WTC11 (cell line): ENCODE data around the gene C20orf144.

Source experiments
- AFF4 ChIP-seq: sonication (generic); formaldehyde crosslinking; IDR thresholded peaks from 2 replicates; pipeline ENCODE4 v1.8.1; 2023; ENCODE audit warnings: mild to moderate bottlenecking, missing genetic modification reagents, borderline replicate concordance
- ATF2 ChIP-seq: sonication (generic); formaldehyde crosslinking; IDR thresholded peaks from 2 replicates; pipeline ENCODE4 v1.8.1; 2022; ENCODE audit warnings: low read depth, missing genetic modification reagents, borderline replicate concordance
- E2F4 ChIP-seq: sonication (generic); formaldehyde crosslinking; IDR thresholded peaks from 2 replicates; pipeline ENCODE4 v1.8.1; 2022; ENCODE audit warnings: low read depth, mild to moderate bottlenecking, moderate library complexity, missing genetic modification reagents, borderline replicate concordance
- FOXK1 ChIP-seq: sonication (generic); formaldehyde crosslinking; IDR thresholded peaks from 2 replicates; pipeline ENCODE4 v1.8.0; 2022; ENCODE audit warnings: mild to moderate bottlenecking, moderate library complexity, missing genetic modification reagents
- FOXP1 ChIP-seq: sonication (generic); formaldehyde crosslinking; IDR thresholded peaks from 2 replicates; pipeline ENCODE4 v1.8.0; 2022; ENCODE audit warnings: missing genetic modification reagents, mild to moderate bottlenecking, moderate library complexity, borderline replicate concordance
- JAZF1 ChIP-seq: fragments of 250-450 bp; sonication (Bioruptor Pico); IDR thresholded peaks from 2 replicates; pipeline ENCODE4 v1.9.0; 2021; ENCODE audit warnings: moderate library complexity, mild to moderate bottlenecking, inconsistent platforms
- TEAD4 ChIP-seq: sonication (generic); formaldehyde crosslinking; IDR thresholded peaks from 2 replicates; pipeline ENCODE4 v1.8.0; 2022; ENCODE audit warnings: mild to moderate bottlenecking, missing genetic modification reagents
- ZBTB21 ChIP-seq: sonication (generic); formaldehyde crosslinking; IDR thresholded peaks from 2 replicates; pipeline ENCODE4 v1.8.1; 2023; ENCODE audit warnings: mild to moderate bottlenecking, missing genetic modification reagents, borderline replicate concordance
- ZNF138 ChIP-seq: sonication (generic); formaldehyde crosslinking; conservative IDR thresholded peaks from 2 replicates; pipeline ENCODE4 v1.8.1; 2022; ENCODE audit warnings: mild to moderate bottlenecking, moderate library complexity, missing genetic modification reagents
- TF ChIP-seq, protein P1 (sequence below): sonication (generic); formaldehyde crosslinking; IDR thresholded peaks from 2 replicates; pipeline ENCODE4 v1.8.0; 2022; ENCODE audit warnings: mild to moderate bottlenecking, missing genetic modification reagents
- TF ChIP-seq, protein P2 (sequence below): fragments of 200-600 bp; IDR thresholded peaks from 2 replicates; pipeline ENCODE4 v1.8.0; 2022; ENCODE audit warnings: antibody characterized with exemption

DNA sequence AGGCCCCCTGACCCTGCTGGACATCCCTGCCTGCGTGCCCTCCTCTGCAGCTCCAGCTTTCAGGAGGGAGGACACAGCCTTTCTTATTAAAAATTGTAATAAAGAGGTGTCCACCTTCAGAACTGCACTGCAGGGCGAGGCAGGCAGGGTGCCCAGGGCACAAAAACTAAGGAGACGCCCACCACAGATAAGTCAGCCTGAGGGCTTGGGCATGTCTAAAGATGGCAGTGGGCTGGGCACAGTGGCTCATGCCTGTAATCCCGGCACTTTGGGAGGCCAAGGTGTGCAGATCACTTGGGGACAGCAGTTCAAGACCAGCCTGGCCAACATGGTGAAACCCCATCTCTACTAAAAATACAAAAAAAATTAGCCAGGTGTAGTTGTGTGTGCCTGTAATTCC lies 7.0 kb upstream of the C20orf144 start:
- TF ChIP-seq, protein P1, sequence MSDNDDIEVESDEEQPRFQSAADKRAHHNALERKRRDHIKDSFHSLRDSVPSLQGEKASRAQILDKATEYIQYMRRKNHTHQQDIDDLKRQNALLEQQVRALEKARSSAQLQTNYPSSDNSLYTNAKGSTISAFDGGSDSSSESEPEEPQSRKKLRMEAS (CRISPR knock-in tag): no peak
- no peak for TF ChIP-seq AFF4
- no peak for TF ChIP-seq ZBTB21
- TF ChIP-seq FOXK1 (CRISPR knock-in tag): no peak
- TF ChIP-seq ATF2: no peak
- no peak for TF ChIP-seq JAZF1 (CRISPR knock-in tag)
- TF ChIP-seq, protein P2, sequence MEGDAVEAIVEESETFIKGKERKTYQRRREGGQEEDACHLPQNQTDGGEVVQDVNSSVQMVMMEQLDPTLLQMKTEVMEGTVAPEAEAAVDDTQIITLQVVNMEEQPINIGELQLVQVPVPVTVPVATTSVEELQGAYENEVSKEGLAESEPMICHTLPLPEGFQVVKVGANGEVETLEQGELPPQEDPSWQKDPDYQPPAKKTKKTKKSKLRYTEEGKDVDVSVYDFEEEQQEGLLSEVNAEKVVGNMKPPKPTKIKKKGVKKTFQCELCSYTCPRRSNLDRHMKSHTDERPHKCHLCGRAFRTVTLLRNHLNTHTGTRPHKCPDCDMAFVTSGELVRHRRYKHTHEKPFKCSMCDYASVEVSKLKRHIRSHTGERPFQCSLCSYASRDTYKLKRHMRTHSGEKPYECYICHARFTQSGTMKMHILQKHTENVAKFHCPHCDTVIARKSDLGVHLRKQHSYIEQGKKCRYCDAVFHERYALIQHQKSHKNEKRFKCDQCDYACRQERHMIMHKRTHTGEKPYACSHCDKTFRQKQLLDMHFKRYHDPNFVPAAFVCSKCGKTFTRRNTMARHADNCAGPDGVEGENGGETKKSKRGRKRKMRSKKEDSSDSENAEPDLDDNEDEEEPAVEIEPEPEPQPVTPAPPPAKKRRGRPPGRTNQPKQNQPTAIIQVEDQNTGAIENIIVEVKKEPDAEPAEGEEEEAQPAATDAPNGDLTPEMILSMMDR: no peak
- TF ChIP-seq FOXP1: no peak
- TF ChIP-seq TEAD4 (CRISPR knock-in tag): no peak
- no peak for TF ChIP-seq E2F4 (CRISPR knock-in tag)
- no peak for TF ChIP-seq ZNF138 (CRISPR knock-in tag)
